CD4-positive, alpha-beta T cell treated with Interferon alpha-2 for 1 hour (primary cell): ENCODE measurements around the gene DENND2A.
"Not testable (repeated sequence)": the region's sequence is repeated elsewhere in the genome, so short reads cannot be mapped to it uniquely, and the experiment has no call there.

Source experiments
- DNase-seq, 2 donors: peaks; one replicate each; pipeline ENCODE4 v3.0.0-alpha.2; 2020 to 2022

DENND2A gene, protein sequence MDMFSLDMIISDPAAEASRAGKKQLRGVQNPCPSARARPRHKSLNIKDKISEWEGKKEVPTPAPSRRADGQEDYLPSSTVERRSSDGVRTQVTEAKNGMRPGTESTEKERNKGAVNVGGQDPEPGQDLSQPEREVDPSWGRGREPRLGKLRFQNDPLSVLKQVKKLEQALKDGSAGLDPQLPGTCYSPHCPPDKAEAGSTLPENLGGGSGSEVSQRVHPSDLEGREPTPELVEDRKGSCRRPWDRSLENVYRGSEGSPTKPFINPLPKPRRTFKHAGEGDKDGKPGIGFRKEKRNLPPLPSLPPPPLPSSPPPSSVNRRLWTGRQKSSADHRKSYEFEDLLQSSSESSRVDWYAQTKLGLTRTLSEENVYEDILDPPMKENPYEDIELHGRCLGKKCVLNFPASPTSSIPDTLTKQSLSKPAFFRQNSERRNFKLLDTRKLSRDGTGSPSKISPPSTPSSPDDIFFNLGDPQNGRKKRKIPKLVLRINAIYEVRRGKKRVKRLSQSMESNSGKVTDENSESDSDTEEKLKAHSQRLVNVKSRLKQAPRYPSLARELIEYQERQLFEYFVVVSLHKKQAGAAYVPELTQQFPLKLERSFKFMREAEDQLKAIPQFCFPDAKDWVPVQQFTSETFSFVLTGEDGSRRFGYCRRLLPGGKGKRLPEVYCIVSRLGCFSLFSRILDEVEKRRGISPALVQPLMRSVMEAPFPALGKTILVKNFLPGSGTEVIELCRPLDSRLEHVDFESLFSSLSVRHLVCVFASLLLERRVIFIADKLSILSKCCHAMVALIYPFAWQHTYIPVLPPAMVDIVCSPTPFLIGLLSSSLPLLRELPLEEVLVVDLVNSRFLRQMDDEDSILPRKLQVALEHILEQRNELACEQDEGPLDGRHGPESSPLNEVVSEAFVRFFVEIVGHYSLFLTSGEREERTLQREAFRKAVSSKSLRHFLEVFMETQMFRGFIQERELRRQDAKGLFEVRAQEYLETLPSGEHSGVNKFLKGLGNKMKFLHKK

DNA sequence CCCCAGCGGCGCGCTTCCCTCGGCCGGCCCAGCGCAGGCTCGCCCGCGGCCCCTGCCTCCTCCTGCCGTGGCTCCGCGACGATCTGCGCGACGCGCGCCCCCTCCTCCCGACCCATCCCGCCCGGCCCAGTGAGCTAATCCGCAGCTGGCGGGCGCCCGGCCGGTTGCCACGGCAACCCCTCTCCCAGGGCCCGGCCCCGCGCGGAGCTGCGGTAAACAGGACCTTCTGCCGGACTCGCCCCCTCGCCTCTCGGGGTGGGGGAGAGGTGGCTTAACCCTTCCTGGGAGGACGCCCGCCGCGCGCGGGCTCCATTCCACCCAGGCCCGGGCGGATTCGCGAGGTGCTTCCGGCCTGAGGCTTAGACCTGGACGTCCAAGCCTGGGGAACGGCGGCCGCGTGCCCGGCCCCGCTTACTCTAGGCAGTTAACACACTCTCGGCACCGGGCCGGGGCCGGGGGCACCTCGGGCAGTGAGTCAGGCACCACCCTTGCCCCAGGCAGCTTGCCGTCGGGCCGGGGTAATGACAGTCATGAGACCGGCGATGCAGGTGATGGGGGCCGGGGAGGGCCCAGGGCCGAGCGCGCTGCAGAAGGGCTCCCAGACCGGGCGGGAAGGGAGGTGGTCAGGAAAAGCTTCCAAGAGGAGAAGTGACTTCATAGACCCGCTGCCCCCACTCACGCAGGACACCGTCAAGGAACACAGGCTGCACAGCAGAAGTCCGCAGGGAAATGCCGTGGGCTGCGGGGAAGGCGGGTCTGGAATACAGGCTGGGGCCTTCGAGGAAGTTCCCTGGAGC is at the start of gene DENND2A:
Gene DENND2A, minus strand, starts transcription at position 87 of the 797 bp plus-strand sequence. CDS start 38,416 bp downstream, outside the sequence.
- no peak for DNase-seq

- DNase-seq, result no peak
These were observed 48.9 kb upstream of the DENND2A start for GRCh38 chr7:140689199-140690152.

GRCh38 chr7:140688341-140688740 is 47.7 kb upstream of the DENND2A start:
- no peak for DNase-seq

DNA sequence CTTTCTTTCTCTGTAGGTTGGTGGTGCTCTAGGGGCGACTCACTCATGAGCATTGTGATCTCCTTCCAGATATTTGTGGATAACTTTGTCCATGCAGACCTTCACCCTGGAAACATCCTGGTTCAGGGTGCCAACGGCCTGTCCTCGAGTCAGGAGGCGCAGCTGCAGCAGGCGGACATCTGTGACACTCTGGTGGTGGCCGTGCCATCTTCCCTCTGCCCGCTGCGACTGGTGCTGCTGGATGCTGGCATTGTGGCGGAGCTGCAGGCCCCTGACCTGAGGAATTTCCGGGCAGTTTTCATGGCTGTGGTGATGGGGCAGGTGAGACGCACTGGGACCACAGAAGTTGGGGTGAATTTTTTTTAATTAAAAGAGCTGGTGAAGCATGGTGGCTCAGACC is 46.3 kb upstream of the DENND2A start:
- DNase-seq, result no peak

- DNase-seq, result no peak
These were observed 44.9 kb upstream of the DENND2A start for GRCh38 chr7:140685407-140686087.

DNA sequence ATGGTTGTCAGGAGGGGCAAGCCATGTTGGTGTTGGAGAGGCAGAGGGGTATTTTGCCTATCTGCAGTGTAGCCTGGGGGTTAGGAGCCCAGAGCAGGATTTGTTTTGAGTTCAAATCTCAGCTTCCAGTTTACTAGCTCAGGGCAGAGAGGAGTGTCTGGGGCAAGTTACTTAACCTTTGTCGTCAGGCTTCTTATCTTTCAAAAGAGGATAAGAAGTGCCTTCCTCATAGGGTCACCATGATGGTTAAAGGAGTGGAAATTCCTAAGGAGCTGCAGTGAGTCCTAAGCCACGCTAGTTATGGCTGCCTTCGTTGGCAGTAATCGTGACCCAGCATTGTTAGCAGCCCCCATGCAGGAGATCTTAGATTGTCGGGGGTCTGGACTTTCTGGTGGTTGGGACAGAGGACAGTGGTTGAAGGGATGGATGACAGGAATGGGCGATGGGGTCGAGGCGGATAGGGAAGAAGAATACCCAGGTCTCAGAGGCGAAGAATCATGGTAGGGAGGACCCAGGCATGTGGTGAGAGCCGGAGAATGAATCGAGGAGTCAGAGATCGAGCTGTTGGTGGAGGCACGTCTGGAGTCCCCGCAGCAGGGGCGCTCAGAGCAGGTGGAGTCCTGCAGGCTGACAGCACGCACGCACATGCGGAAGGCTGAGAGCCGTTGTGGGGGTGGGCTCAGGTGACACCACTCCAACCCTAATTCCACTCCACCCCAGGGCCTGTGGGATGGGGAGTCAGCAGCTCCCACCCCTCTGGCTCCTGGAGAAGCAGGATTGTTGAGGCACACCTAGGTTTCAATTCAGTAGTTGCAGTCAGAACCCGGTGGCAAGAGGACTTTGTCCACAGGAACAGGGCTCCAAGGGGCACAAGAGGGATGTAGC is 43.7 kb upstream of the DENND2A start:
- DNase-seq, result no peak

GRCh38 chr7:140683657-140684056 is 43.0 kb upstream of the DENND2A start:
- DNase-seq, result no peak

GRCh38 chr7:140681766-140682165 is 41.2 kb upstream of the DENND2A start:
- no peak for DNase-seq

DNA sequence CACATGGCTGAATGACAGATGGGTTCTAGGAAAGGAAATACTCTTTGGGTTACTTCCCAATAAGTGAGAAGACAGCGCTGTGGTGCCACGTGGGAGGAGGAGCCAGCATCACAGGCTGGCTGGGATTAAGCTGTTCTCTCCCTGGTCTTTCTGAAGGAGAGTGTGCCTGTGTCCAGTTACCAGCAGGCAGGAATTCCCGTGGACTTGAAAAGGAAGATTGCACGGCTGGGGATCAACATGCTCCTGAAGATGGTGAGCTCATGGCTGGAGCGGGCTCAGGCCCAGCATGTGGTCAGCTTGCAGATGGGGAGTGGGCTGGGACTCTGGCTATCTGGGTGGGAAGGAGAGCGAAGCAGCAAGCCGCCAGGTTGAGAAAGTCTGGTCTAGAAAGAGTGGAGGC is 40.3 kb upstream of the DENND2A start:
- DNase-seq, result no peak

- DNase-seq, result no peak
These were observed 38.6 kb upstream of the DENND2A start for GRCh38 chr7:140679186-140679585.

DNA sequence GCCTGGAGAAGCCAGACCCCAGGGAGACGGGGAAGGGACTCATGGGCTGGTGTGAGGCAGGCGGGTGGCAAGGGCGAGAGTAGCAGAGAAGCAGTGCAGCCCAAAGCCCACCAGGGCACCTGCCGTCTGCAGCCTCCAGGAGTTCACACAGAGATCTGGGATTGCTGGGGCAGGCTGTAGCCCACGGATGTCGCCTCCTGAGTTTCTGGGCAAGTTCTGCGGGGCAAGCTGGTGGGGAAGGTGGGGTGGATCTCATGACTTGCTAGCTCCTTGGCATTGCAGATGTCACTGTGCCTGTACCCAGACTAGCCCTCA is 38.2 kb upstream of the DENND2A start:
- DNase-seq, result no peak

DNA sequence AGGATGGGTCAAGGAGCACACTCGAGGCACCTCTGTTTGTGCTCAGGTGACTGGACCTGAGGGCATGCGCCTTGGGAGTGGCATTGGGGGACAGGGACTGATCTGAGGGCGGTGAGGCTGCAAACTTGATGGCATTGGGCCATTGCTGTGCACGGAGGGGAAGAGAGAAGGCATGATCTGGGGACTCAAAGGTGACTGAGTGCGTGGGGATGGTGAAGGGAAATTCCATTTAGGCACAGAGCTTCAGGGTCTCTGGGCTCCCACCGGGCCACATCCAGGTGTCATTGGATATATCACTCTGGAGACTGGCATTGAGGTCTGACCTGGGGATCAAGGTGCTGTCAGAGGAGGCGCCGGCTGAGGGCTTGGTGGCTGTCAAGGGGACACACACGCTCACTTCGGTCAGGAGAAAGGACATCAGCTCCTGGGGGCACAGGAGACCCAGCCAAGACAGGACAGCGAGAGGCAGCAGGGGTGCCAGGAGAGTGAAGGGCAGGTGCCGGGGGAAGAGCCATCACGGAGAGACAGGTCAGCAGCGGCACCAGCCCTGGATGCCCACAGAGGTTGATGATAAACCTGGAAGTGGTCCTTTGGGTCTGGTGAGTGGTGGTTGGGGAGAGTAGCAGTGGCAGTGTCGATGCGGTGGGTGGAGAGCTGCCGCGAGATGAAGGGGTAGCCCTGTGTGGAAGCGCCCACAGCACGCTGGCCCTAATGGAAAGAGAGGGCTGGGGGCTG is 37.6 kb upstream of the DENND2A start:
- DNase-seq, result no peak

DNA sequence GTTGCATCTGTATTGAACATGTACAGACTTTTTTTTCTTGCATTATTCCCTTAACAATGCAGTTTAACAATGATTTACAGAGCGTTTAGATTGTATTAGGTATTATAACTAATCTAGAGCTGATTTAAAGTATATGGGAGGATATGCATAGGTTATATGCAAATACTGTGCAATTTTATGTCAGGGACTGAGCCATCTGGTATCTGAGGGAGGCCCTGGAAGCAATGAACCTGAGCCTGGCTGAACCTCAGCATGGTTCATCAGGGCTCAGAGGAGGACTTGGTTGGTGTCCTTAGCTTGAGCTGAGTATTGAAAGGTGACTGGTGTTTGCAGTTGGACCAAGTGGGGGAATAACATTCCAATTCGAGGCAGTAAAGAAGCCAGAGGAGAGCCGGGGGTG is 36.9 kb upstream of the DENND2A start:
- no peak for DNase-seq

DNA sequence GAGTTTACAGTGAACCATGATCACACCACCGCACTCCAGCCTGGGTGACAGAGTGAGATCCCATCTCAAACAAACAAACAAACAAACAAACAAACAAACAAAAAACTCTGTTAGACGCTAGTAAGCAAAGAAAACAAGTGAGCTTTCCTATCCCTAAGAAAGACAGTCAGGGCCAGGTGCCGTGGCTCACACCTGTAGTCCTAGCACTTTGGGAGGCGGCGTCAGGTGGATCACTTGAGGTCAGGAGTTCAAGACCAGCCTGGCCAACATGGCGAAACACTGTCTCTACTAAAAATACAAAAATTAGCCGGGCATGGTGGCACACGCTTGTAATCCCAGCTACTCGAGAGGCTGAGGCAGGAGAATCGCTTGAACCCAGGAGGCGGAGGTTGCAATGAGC is 36.3 kb upstream of the DENND2A start:
- DNase-seq, result not testable (repeated sequence)

DNA sequence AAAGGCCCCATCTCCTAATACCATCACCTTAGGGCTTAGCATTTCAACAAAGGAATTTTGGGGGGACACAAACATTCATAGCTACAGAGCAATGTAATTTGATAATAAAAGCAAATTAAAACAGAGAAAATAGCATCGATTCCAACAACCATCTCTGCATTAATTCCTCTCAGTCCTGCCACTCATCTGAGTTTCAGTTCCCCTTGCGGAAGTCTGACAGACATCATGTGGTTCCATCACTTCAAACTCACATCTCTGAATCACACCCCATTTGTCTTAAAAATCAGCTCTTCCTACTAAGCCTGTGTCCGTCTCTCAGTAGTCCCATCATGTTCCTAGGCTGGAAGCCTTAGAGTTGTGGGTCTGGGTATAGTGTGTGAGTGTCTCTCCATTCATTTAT is 35.7 kb upstream of the DENND2A start:
- peak in 1 of 2 donors; percentile 40 for DNase-seq

DNA sequence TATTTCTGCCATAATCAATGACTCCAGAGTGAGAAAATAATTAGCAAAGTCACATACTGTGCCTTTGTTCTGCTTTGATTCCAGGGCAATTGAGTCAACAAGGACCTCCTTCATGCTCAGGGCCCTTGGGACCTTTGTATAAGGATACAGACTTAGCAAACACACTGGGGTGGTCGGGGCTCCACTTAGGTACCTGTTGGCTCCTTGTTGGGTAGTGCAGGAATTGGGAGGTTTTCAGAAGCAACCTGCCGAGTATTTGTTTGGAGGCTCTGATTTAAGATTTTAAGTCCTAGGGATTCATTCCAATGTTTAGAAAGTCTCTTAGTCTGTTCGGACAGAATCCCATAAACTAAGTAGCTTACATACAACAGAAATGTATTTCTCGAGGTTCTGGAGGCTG is 35.1 kb upstream of the DENND2A start:
- DNase-seq, result no peak

GRCh38 chr7:140674899-140675701 is 34.5 kb upstream of the DENND2A start:
- DNase-seq, result peak in 1 of 2 donors; percentile 16

- DNase-seq, result no peak
These were observed 33.8 kb upstream of the DENND2A start for GRCh38 chr7:140674356-140674800.
